Measurements from ENCODE around the gene CIC.
"Not testable (repeated sequence)": the region's sequence is repeated elsewhere in the genome, so short reads cannot be mapped to it uniquely, and the experiment has no call there.

The CIC gene

GRCh38 chr19:42313096-42313839 is 44.2 kb downstream of the CIC start, which contains the start of gene TMEM145:
TSS of gene TMEM145 (plus strand) at chr19:42313309. CDS start at chr19:42313377, 68 bp downstream.
- peak; percentile 20 for DNase-seq (ENCODE audit: low spot score)

- DNase-seq (ENCODE audit: low spot score): no peak
Measured at GRCh38 chr19:42313840-42314755, 45.0 kb downstream of the CIC start.

- no peak for DNase-seq (ENCODE audit: low spot score)
Measured at GRCh38 chr19:42315024-42315423, 46.0 kb downstream of the CIC start.

- no peak for DNase-seq (ENCODE audit: low spot score)
Measured at GRCh38 chr19:42316223-42317211, 47.5 kb downstream of the CIC start.

- no peak for DNase-seq (ENCODE audit: low spot score)
Measured at GRCh38 chr19:42317535-42317934, 48.5 kb downstream of the CIC start.

GRCh38 chr19:42322305-42322704 is 53.3 kb downstream of the CIC start:
- DNase-seq (ENCODE audit: low spot score): no peak

- no peak for DNase-seq (ENCODE audit: low spot score)
Measured at GRCh38 chr19:42323473-42323851, 54.4 kb downstream of the CIC start.

GRCh38 chr19:42323852-42324654 is 55.0 kb downstream of the CIC start:
- peak; percentile 9 for DNase-seq (ENCODE audit: low spot score)

- DNase-seq (ENCODE audit: low spot score): no peak
Measured at GRCh38 chr19:42324655-42325307, 55.7 kb downstream of the CIC start.

- DNase-seq (ENCODE audit: low spot score): peak; percentile 100
Measured at GRCh38 chr19:42325308-42325895, 56.4 kb downstream of the CIC start, which contains the start of gene MEGF8. TSS of gene MEGF8 (plus strand) at chr19:42325635. CDS start at chr19:42326244, 609 bp downstream.

- no peak for DNase-seq (ENCODE audit: low spot score)
Measured at GRCh38 chr19:42325896-42326771, 57.1 kb downstream of the CIC start.

GRCh38 chr19:42326969-42327368 is 57.9 kb downstream of the CIC start:
- no peak for DNase-seq (ENCODE audit: low spot score)

GRCh38 chr19:42327381-42327780 is 58.3 kb downstream of the CIC start:
- DNase-seq (ENCODE audit: low spot score): no peak

GRCh38 chr19:42328106-42328505 is 59.1 kb downstream of the CIC start:
- no peak for DNase-seq (ENCODE audit: low spot score)

GRCh38 chr19:42328854-42329253 is 59.8 kb downstream of the CIC start:
- DNase-seq (ENCODE audit: low spot score): no peak

- DNase-seq (ENCODE audit: low spot score): no peak
Measured at GRCh38 chr19:42330241-42330711, 61.2 kb downstream of the CIC start.

GRCh38 chr19:42331333-42331732 is 62.3 kb downstream of the CIC start:
- DNase-seq (ENCODE audit: low spot score): not testable (repeated sequence)

GRCh38 chr19:42332059-42332458 is 63.0 kb downstream of the CIC start:
- no peak for DNase-seq (ENCODE audit: low spot score)

- DNase-seq (ENCODE audit: low spot score): no peak
Measured at GRCh38 chr19:42333018-42333417, 64.0 kb downstream of the CIC start.
